HT1080 (cell line): ENCODE measurements around the gene TMEM132D. TPM values are rescaled to one million over a fixed set of nuclear protein-coding genes. Genes with fewer than 3 reads are reported as not detected.

Source experiments
- DNase-seq: peaks from one replicate; pipeline ENCODE4 v3.0.0-alpha.2; 2015; ENCODE audit warnings: low read depth
- total RNA-seq: library from RNA; depleted of rRNA; stranded (reverse); fragments of >200 nt; shearing (Covaris generic); gene quantifications from 2 replicates; pipeline ENCODE4 v1.2.3, GENCODE V29; 2014

TMEM132D gene
- total RNA-seq, 1 experiment from 2014 or later = 2.7 TPM

DNA sequence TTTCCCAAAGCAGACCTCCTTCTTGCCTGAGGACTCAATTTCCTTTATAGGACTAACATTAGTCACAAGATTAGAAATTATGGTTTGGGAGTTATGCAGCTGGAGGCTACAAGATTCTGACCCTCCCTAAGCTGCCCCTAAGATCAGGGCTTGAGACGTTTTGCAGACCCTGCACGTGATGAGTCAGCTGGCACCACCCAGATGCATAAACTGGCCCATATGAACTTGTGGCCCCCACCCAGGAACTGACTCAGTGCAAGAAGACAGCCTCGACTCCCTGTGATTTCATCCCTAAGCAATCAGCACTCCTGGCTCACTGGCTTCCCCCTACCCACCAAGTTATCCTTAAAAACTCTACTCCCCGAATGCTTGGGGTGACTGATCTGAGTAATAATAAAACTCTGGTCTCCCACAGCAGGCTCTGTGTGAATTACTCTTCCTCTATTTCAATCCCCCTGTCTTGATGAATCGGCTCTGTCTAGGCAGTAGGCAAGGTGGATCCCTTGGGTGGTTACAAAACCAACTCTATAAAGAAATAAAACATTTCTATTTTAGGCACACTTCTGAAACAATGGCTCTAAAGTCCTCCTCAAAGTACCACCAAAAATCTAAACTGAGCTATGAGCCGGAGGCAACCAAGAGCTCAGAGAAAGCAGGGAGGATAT lies 233.4 kb downstream of the TMEM132D start:
- peak; percentile 79 for DNase-seq

DNA sequence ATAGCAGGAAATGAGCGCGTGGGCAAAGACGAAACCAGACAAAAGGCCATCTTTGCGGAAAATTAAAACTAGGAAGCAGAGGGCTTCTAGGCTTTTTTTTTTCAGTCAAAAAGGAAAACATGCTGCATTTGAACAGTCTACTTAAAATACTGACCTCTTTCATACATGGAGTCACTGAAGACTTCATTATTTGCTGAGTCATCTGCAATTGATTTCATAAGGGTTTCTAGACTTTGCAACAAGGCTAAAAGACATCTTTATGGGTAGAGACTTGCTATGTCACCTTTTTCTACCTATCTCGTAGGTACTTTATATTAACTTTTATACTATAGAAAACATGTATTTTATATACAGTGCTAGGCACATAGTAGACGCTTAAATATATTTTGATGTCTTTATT lies 238.4 kb downstream of the TMEM132D start:
- DNase-seq = no peak

DNA sequence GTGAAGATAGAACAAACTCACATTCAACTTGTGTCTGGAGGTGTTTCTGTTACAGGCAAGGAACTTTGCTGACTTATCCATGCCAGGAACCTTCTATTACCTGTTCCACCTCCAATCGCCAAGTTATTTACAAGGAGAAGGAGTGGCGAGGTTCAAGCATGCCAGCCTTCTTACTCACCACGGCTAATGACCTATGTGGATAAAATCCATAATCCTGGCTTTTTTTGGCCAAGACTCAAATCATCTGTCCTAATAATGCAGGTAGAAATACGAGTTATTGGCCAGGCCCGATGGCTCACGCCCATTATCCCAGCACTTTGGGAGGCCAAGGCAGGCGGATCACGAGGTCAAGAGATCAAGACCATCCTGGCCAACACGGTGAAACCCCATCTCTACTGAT lies 241.6 kb downstream of the TMEM132D start:
- DNase-seq = no peak

DNA sequence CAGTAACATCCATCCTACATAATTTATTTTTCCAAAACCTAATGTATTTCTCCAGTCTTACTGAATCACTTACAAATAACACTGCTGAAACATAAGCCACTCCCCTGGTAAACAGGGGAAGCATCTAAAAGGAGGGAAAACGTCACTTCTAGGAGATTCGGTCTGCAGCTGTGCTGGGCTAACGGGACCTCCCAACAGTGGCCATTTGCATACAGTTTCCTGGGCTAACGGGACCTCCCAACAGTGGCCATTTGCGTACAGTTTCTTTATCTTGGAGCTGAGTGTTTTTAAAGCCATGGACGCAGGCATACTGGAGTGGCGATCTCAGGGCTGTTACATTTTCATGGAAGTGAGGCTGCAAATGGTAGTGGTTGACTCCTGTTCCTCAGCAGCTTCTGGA lies 242.9 kb downstream of the TMEM132D start:
- no peak for DNase-seq

DNA sequence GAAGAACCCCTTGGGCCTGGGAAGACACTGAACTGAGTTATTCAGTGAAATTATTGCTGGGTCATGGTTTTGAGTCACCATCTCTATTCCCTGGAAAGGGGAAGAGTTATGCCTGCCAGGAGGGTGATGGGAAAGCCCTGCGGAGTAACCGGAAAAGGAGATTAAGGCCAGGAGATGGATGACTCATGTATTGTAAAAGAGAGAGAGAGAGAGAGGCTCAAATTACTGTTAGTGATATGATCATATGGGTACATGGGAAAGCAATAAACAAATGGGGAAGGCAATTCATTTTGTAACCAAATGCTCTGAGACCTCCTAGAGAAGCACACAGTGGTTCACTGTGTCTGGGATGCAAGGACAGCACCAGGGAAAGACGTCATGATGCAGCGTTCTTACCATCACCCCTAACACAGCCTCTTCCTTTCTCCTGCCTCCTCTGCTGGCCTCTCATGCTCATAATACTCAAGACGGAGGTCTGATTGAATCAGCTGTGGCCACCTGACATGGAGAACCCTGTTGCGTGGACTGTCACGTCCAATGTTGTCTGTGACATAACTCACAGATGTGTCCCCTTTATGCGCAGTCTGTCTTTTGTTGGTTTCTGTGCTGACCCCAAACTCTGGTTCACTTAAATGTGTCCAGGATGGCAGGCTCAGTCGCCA lies 243.7 kb downstream of the TMEM132D start:
- peak; percentile 96 for DNase-seq

DNA sequence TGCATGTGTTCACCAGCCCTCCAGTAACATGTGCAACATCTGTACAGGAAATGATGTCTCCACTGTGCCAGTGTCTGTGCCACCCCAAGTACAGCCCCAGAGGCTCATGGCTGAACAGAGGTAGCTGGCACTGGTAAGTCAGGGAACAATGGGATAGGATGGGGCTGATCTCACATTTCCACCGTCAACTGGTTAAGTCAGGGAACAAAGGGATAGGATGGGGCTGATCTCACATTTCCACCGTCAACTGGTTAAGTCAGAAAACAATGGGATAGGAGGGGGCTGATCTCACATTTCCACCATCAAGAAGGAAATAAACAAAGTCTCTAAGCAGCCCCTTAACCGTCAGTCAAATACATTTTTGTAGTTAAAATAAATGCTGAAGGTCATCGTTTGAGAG lies 246.6 kb downstream of the TMEM132D start:
- no peak for DNase-seq

DNA sequence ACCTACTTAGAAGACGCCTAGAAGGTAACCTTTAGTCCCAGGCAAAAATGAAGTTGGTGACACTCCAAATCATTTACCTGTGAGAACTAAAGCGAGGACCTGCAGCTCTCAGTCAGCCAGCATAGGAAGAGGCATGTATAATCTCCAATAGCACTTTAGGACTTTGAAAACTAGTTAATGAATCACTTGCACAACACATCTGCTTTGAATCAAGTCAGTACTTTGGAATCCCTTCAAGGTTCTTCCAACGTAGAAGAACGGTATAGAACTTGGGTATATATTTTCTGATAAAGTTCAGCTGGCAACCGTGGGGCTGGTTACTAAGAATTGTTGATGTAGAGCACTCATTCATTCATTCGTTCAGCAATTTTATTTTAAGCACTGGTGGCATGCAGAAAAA lies 251.9 kb downstream of the TMEM132D start:
- DNase-seq = no peak

DNA sequence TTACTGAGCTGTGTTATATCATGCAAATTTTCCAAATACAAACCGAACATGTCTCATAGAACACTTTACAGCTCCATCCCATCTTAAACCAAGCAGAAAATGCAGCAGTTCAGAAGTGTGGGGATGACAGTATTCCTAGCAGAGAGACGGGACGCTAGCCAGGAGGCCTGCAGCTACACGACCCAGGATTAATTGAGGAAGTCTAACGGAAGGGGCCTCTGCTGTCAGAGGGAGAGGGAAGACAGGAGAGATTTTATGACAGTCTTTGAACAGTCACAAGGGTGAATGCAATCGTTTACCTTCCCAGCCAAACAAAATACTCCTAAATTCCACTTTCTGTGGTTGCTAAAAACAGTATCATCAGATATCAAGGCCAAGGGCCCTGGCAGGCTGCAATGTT lies 261.9 kb downstream of the TMEM132D start:
- peak; percentile 38 for DNase-seq

DNA sequence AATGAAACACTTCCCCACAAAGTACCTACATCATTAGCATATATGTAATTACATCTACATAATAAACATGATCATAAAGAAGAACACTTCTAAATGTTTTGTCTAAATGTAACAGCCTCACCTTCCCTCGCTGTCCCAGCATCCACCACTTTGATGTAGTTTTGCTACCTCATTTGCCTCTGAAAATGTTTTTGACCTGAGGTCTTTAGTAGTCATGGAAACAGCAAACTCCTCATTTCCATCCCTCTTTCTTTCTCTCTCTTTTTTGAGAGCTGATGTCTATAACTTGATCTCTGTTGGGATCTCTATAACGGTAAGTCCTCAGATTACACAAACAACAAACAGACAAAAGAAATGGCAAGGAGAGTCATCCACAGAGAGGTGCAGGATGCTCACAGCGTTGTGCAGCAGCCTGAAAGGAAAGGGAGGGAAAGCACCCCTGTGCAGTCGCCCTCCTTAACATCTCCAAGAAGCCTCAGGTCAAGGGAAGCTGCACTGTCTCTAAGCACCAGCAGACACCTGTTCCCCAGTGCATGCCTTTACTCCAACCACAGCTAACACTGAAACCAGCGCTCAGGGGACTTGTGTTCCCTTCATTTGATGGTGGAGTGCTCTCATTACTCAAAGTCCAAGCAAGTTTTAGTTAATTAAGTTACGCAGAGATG lies 268.7 kb downstream of the TMEM132D start:
- no peak for DNase-seq

DNA sequence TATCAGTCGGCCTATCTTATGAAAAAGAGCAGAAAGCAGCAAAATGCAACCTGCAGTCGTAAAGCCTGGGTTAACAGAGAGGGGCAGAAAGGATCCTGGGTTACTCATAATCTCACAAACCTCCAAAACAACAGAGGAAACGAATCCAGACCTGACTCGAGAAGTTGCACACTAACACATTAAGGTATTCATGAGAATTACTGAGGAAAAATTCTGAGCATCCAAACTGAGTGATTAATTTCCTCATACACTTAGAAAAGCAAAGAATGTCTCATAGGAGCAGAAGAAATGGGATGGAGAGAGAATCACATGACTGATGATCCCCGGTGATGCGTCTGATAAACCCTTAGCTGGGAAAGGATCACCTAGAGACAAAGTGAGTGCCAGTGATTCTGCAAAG lies 272.5 kb downstream of the TMEM132D start:
- DNase-seq = peak; percentile 67

DNA sequence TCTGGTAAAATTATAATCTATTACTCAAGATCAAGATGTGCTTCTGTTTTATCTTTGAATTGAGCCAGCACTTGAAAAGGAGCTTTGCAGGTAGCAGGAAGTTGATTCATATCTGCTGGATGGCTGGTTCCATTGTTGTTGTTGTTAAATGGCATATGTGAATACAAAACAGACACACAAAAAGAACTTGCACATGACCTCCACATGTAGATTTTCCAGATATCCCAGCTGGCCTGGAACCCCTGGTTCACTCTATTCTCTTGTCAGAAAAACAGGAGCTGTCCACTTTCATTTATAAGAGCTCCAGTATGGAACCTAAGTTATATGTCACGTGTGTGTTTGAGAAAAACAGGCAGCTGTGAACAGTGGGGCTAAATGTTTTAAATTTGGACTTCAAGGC lies 273.9 kb downstream of the TMEM132D start:
- no peak for DNase-seq

DNA sequence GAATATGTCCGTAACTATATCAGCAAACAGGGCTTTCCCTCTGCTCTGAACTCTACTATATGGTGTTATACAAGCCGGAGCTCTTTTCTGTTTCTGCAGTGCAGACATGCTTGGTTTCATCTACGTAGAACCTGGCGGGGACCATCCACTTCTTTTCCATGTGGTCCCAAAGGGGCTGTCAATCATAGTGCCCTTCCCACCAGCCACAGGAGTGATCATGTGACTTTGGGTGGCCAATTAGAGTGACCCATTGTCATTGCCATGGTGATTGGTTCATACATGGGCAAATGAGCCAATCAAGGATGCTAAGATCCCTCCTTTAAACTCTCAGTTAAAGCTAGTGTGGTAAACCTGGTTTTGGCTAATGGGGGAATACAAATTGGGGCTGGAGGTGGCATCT lies 281.3 kb downstream of the TMEM132D start:
- no peak for DNase-seq

DNA sequence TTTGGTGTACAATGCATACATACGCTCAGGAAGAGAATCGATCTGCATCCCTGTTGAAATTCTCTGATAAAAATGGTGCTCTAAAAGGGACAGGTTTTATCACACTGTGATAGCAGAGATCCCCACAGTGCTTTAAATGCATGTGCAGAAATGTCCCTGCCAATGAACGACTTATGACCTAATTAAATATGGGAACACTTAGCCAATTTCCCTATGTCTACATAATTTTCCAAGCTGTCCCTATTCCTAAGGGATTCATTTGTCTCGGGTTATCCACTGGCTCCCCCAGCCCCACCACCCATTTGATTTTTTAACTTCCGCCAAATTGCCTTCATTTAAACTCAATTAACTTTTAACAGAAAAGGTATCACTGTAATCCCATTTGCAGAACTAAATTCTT lies 284.6 kb downstream of the TMEM132D start:
- DNase-seq = no peak

DNA sequence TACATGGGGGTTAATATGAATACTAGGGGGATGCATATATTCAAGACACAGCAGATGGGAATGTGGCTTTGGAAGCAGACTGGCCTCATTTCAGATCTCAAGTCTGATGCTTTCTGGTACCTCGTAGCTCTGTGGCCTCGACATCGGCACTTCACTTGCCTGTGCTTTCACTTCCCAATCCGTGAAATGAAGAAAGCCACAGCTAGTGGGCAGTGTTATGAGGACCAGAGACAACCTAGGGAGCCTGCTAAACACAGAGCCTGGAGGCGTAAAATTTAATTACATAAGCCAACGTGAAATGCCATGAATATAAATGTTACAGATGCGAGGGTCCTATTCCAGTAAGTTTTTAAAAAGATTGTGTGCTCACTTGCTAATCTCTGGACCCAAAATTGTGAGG lies 286.0 kb downstream of the TMEM132D start:
- DNase-seq = no peak

DNA sequence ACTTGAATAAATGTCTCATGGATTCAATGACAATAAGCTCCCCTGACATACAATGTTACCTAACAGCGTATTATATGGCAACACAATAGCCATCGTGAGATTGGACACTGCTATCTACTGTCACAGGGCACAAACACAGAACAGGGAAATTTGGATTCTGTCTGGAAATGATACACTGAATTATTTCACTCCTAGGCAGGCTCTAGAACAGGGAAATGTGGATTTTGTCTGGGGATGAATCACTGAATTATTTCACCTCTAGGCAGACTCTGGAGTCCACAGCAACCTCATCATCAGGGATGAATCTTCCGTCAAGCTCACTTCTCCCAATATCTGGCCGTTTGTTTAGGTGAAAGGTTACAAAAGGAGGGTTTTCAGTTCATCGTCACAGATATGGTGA lies 288.8 kb downstream of the TMEM132D start:
- DNase-seq = peak; percentile 70

DNA sequence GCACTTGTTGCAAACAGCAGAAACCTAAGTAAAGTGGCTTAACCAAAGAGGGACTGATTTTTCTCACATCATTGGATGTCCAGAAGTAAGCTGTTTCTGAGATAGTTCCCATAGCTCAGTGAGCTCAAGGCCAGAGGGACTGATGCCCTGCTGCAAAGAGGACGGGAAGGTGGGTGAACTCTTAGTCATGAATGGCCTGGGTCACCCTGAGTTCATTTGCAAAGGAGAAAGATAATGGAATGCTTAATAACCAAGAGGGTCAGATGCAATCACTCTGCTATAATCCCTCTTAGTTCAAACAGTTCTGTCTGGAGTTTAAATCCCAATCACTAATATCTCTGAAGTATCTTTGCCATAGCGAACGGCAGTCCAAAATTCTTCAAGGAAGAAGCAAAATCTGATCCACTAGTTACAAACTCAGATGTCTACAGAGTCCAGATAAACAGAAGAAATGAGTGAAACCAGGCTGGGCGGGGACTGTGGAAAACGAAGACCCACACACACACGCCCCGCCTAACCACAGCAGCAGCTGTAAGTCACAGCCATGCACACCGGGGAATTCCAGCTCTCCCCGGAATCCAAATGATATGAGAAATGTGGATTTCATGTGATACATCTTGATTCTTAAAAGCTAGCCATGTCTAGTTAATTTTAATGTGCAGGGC lies 289.5 kb downstream of the TMEM132D start:
- DNase-seq = peak; percentile 38

DNA sequence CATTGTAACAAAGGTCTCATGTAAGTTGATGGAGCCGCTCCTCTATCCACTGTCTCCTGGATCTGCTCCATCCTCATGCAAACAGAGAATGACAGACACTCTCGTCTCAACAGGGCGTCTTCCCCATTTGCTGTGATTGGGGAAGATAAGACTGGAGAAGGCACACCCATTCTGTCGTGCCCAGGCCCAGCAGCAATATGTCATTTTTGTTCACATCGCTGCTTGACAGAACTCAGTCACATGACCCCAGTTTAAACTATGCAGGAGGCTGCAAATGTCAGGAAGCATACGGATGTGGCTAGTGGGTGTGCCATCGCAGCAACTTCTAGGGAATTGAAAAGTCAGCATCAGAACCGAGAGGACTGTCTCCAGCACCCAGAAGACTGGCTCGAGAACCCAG lies 290.5 kb downstream of the TMEM132D start:
- no peak for DNase-seq

DNA sequence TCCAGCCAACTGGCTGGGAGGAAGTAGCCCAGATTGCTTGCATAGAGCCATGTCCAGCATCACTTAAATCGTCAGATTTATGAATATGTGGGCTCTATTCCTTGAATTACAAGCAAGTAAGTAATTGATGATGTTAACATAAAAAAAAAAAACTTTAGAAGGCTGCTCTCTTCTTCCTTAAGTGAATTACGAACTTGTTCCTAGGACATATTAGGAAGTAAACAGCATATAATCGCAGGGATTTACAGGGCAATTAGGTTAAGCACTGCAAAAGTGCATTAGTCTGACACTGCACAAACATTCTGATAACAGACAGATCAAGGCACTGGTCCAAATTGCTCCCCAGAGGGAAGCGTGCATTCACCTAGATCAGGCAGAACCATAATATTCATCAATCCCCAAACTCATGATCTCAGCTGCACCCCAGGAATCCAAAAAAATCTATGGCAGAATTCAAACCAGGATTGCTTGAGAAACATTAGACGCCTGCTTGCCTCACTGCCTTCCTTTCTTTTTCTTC lies 293.2 kb downstream of the TMEM132D start:
- DNase-seq = no peak

DNA sequence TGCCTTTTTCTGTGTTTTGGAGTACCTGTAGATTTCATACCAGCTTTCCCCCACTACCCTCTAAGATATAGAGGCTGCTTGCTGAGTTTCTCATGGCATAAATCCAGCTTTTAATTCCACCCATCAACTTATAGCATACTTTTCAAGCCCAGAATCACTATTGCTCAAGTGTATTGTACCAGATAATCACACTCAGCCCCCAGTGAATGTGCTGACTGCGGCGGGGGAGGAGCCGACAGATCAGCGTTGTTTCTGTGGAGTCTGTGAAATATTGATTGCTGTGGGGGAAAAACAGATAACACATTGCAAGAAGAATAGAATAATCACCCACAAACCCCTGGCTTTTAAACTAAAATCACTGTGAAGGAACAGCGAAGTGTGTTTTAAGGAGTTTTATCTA lies 296.1 kb downstream of the TMEM132D start:
- DNase-seq = no peak

DNA sequence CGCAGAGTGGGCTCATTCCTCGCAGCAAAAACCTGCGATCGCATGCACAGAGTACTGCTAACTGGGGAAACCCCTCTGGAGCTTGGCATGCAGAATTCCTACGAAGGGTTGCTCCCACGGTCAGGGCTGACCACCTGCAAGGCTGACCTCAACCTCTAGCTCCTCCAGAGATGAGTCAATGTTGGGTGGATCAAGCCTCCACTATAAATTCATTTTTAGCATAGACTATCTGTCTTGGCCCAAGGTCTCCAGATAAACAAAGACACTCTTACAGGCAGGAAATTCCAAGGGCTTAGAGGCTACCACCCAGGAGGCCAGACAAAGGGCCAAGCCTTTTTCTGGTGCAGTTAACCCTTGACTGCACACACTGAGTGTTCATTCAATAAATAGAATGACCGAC lies 296.5 kb downstream of the TMEM132D start:
- DNase-seq = peak; percentile 98

DNA sequence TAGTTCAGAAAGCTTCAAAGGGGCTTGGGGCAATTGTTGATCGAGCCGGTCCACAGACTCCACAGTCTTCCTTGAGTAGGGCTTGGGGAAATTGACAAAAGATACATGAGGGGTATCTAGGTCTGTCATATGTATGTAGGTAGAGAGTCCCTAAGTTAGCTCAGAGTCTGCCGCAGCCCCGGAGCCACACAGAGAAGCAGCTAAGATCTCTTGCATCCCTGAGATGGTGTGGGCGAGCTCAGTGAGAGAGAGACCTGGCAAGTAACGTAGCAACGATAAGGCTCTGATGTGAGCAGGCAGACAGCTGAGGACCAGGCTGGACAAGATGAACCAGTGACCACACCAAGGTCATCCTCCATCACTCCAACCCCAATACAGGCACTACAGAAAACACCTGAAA lies 297.6 kb downstream of the TMEM132D start:
- DNase-seq = no peak

DNA sequence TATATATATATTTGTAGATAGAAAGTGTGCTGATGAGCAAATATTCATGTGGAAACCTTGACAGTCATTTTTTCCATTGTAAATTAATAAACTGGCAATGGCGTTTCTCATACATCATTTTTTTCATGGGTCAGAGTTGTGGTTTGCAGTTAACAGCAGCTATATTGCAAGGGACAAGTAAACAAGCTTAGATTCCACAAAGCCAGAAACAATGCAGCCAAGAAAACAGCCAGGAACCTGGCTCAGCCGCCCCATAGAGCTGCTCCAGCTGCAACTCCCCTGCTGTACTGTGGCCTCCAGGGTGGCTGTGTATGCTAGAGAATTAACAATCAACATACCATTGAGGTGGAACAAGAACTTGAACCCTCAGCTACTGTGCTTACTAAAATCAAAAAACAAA lies 298.2 kb downstream of the TMEM132D start:
- DNase-seq = no peak
